Spleen (tissue), 7 donors: ENCODE measurements around the gene PGLYRP3.

Experiments used
- POLR2A ChIP-seq, 3 donors: fragments of 450-650 bp; IDR thresholded peaks; one replicate each; pipeline ENCODE4 v1.5.1; 2017; ENCODE audit warnings: antibody characterized with exemption in 3 of 3, mild to moderate bottlenecking in 1 of 3
- POLR2AphosphoS5 ChIP-seq, 3 donors: sonication (generic); formaldehyde crosslinking; IDR thresholded peaks; one replicate each; pipeline ENCODE4 v1.5.1; 2017; ENCODE audit warnings: antibody characterized with exemption in 3 of 3
- TF ChIP-seq, protein P1 (sequence below), 11 experiments: fragments of 200-600 bp in 7 of 11; fragments of 450-650 bp in 4 of 11; sonication (generic) in 4 of 11; IDR thresholded peaks in 8 of 11; conservative IDR thresholded peaks in 3 of 11; 1 replicate in 7 of 11; 2 replicates in 4 of 11; pipeline versions ENCODE4 v1.4.0 to v1.8.0; 2016 to 2021; ENCODE audit warnings: antibody characterized with exemption in 11 of 11, inconsistent platforms in 4 of 11, mild to moderate bottlenecking in 1 of 11
- donor health status: DM: no; HTN: no; CAD: no; lungs with moderate emphysema.
- donor health status: DM: no; HTN: no; CAD: no.
- donor health status: DM: no; HTN: no; CAD: no.

GRCh38 chr1:153348511-153349362, 36.0 kb upstream of the PGLYRP3 start, which contains the start of gene PGLYRP4:
- TF ChIP-seq, protein P1, sequence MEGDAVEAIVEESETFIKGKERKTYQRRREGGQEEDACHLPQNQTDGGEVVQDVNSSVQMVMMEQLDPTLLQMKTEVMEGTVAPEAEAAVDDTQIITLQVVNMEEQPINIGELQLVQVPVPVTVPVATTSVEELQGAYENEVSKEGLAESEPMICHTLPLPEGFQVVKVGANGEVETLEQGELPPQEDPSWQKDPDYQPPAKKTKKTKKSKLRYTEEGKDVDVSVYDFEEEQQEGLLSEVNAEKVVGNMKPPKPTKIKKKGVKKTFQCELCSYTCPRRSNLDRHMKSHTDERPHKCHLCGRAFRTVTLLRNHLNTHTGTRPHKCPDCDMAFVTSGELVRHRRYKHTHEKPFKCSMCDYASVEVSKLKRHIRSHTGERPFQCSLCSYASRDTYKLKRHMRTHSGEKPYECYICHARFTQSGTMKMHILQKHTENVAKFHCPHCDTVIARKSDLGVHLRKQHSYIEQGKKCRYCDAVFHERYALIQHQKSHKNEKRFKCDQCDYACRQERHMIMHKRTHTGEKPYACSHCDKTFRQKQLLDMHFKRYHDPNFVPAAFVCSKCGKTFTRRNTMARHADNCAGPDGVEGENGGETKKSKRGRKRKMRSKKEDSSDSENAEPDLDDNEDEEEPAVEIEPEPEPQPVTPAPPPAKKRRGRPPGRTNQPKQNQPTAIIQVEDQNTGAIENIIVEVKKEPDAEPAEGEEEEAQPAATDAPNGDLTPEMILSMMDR (IDR thresholded peaks at IDR 0.05 in 8 of 11, conservative IDR thresholded peaks at IDR 0.05 in 3 of 11): no peak
- TF ChIP-seq POLR2A (IDR thresholded peaks at IDR 0.05) (no peak), POLR2AphosphoS5 (IDR thresholded peaks at IDR 0.05) (no peak)
